Cardiac muscle cell (in vitro differentiated cells and primary cell): Measurements from ENCODE around the gene IFT74. TPM values are rescaled to one million over a fixed set of nuclear protein-coding genes. Genes with fewer than 3 reads are reported as not detected.
"Not testable (repeated sequence)": the region's sequence is repeated elsewhere in the genome, so short reads cannot be mapped to it uniquely, and the experiment has no call there.

Experiments used
- DNase-seq, 2 donors: peaks; one replicate each; pipeline versions ENCODE4 v3.0.0 to v3.0.0-alpha.2; 2010 to 2017; ENCODE audit warnings: low read depth in 1 of 2, low spot score in 1 of 2
- H3K27ac ChIP-seq: fragments of 200-600 bp; sonication (generic); 2 replicates; pipeline ENCODE4 v1.5.1; 2016
- H3K27me3 ChIP-seq: fragments of 200-600 bp; sonication (generic); 2 replicates; pipeline ENCODE4 v1.6.0; 2016; ENCODE audit warnings: control low read depth
- H3K36me3 ChIP-seq: fragments of 200-600 bp; sonication (generic); 2 replicates; pipeline ENCODE4 v1.5.1; 2016; ENCODE audit warnings: control low read depth
- H3K4me1 ChIP-seq: fragments of 200-600 bp; sonication (generic); 2 replicates; pipeline ENCODE4 v1.8.1; 2017; ENCODE audit warnings: low read depth, mild to moderate bottlenecking, mixed run types
- H3K4me3 ChIP-seq: fragments of 200-600 bp; sonication (generic); 2 replicates; pipeline ENCODE4 v1.5.1; 2016; ENCODE audit warnings: mild to moderate bottlenecking
- H3K9me3 ChIP-seq: fragments of 200-600 bp; sonication (generic); 2 replicates; pipeline ENCODE4 v1.5.1; 2017; ENCODE audit warnings: low read depth, mild to moderate bottlenecking, control low read depth
- polyA plus RNA-seq: library from polyadenylated mRNA; unstranded; fragments of >200 nt; fragmentation: Nextera tagmentation; extraction: Ambion mirVana; gene quantifications from 2 replicates; pipeline ENCODE4 v1.2.1, GENCODE V29; 2016
- total RNA-seq: library from RNA; depleted of rRNA; stranded (reverse); fragments of >200 nt; gene quantifications from 2 replicates; pipeline ENCODE4 v1.2.3, GENCODE V29; 2016
- TF ChIP-seq, protein P1 (sequence below): IDR thresholded peaks from 2 replicates; pipeline ENCODE4 v1.5.1; 2012; ENCODE audit warnings: low read depth, mild to moderate bottlenecking, low read length

Gene IFT74
- total and polyA plus RNA-seq, 2 experiments from 2014 or later = 20.6 to 25.2 TPM

GRCh38 chr9:27089706-27090105, 133.5 kb downstream of the IFT74 start:
- Histone ChIP-seq H3K36me3 (no peaks in the 10 kb centered on the region), H3K4me3 (no peak overlapping the region), H3K9me3 (no peaks in the 10 kb centered on the region), H3K27me3 (no peaks in the 10 kb centered on the region), H3K27ac (no peak overlapping the region), H3K4me1 (no peaks in the 10 kb centered on the region)
- TF ChIP-seq, protein P1, sequence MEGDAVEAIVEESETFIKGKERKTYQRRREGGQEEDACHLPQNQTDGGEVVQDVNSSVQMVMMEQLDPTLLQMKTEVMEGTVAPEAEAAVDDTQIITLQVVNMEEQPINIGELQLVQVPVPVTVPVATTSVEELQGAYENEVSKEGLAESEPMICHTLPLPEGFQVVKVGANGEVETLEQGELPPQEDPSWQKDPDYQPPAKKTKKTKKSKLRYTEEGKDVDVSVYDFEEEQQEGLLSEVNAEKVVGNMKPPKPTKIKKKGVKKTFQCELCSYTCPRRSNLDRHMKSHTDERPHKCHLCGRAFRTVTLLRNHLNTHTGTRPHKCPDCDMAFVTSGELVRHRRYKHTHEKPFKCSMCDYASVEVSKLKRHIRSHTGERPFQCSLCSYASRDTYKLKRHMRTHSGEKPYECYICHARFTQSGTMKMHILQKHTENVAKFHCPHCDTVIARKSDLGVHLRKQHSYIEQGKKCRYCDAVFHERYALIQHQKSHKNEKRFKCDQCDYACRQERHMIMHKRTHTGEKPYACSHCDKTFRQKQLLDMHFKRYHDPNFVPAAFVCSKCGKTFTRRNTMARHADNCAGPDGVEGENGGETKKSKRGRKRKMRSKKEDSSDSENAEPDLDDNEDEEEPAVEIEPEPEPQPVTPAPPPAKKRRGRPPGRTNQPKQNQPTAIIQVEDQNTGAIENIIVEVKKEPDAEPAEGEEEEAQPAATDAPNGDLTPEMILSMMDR = no peak
- no peak for DNase-seq

DNA sequence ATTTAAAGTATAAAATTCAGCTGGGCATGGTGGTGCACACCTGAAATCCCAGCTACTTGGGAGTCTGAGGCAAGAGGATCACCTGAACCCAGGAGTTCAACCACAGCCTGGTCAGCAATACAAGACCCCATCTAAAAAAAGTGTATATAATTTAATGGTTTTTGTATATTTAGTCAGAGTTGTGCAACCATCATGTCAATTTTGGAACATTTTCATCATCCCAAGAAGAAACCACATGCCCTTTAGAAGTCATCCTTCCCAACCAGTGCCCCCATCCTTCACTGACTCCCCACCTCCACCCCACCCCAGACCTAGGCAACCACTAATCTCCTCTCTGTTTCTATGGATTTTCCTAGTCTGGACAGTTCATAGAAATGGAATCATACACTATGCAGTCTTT, 134.0 kb downstream of the IFT74 start:
- no peaks in the 10 kb centered on the region for H3K9me3 ChIP-seq
- DNase-seq = no peak
- no peak overlapping the region for H3K4me3 ChIP-seq
- no peaks in the 10 kb centered on the region for H3K4me1 ChIP-seq
- no peaks in the 10 kb centered on the region for H3K27me3 ChIP-seq
- TF ChIP-seq, protein P1 = no peak
- H3K36me3 ChIP-seq = no peaks in the 10 kb centered on the region
- no peak overlapping the region for H3K27ac ChIP-seq

- Histone ChIP-seq H3K4me1 (no peaks in the 10 kb centered on the region), H3K9me3 (no peaks in the 10 kb centered on the region), H3K36me3 (no peaks in the 10 kb centered on the region), H3K27ac (no peak overlapping the region), H3K27me3 (no peaks in the 10 kb centered on the region), H3K4me3 (no peak overlapping the region)
- TF ChIP-seq, protein P1 = no peak
- DNase-seq = no peak
Measured at GRCh38 chr9:27090711-27091110, 134.5 kb downstream of the IFT74 start.

- not testable (repeated sequence) for DNase-seq, H3K36me3 ChIP-seq, H3K27me3 ChIP-seq, H3K27ac ChIP-seq, H3K4me1 ChIP-seq, H3K9me3 ChIP-seq, H3K4me3 ChIP-seq
Measured at GRCh38 chr9:27092496-27092895, 136.3 kb downstream of the IFT74 start.

DNA sequence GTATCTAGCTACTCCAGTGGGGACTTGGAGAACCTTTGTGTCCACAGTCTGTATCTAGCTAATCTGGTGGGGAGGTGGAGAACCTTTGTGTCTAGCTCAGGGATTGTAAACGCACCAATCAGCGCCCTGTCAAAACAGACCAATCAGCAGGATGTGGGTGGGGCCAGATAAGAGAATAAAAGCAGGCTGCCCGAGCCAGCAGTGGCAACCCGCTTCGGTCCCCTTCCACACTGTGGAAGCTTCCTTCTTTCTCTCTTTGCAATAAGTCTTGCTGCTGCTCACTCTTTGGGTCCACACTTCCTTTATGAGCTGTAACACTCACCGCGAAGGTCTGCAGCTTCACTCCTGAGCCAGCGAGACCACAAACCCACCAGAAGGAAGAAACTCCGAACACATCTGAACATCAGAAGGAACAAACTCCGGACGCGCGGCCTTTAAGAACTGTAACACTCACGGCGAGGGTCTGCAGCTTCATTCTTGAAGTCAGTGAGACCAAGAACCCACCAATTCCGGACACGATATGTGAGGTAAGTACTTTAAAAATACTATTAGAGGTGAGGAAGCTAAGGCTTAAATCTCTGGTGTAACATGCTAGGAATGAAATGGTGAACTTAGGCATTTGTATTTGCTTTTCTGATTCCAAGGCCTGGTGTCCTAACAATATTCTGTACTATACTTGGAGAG, 137.3 kb downstream of the IFT74 start:
- not testable (repeated sequence) for H3K27me3 ChIP-seq, H3K4me1 ChIP-seq, DNase-seq, H3K4me3 ChIP-seq, H3K36me3 ChIP-seq, H3K27ac ChIP-seq, H3K9me3 ChIP-seq

DNA sequence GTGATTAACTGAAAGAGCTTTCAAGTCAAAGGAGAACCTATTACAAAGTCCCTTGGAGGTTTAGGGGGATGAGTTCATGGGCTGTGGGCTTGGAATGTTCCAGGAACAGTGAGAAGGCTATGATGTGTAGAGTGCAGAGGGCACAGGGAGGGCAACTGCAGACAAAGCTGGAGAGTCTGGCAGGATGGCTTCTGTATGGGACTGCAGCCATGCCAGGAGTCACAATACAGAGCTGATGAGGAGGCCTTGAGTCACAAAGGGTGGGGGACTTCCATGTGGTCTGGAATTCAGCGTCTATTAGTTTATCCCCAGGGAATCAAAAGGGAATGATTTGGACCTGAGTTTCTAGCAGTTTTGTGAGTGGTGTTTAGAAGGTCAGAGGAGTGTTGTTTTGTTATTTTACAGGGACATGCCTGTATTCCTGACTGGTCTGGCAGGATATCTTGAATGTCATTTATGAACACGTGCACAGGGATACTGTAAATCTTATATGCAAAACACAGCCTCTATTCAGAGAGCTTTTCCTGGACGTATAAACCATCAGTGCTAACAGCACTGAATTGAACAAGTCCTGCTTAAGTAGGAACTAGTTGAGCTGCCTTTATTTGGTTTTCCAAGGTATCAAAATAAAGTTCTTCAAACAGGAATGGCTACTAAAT, 138.6 kb downstream of the IFT74 start:
- Histone ChIP-seq H3K27ac (no peak overlapping the region), H3K36me3 (no peaks in the 10 kb centered on the region), H3K4me1 (no peaks in the 10 kb centered on the region), H3K27me3 (no peaks in the 10 kb centered on the region), H3K4me3 (no peak overlapping the region), H3K9me3 (no peaks in the 10 kb centered on the region)
- TF ChIP-seq, protein P1 = no peak
- peak; percentile 17 to 54 for DNase-seq
